Measurements from ENCODE around the gene PIGT.

Gene PIGT

DNA sequence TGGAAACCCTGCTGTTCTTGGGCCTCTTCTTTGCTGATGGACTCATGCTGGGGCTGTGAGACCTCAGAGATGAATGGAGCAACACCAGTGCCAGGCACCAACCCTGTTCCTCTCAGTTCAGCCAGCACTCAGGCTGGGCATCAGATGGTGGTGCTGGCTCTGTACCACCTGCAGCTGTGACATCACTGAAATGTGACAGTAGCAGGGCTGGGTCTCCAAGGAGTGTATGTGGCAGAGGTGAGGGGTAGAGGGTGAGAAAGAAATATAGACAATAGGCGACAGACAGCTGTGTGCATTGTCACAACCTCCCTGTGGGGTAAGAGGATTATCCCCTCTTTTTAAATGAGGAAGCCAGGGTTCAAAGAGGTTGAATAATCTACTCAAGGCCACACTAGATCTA, 37.8 kb upstream of the PIGT start, which contains the start of gene TP53TG5:
TP53TG5 (minus strand) TSS at position 135 of the 400 bp plus-strand sequence; CDS start at position 46, 89 bp downstream.
- TF ChIP-seq FOXP2 (optimal IDR thresholded peaks at IDR 0.05; ENCODE audit: borderline replicate concordance, extremely low read depth, extremely low read length, insufficient read depth) (no peak), SIN3A (IDR thresholded peaks at IDR 0.05; ENCODE audit: borderline replicate concordance, insufficient read depth, low read length) (no peak), POLR2AphosphoS5 (IDR thresholded peaks at IDR 0.05; ENCODE audit: low read depth, low read length) (no peak), TAF1 (IDR thresholded peaks at IDR 0.05; ENCODE audit: borderline replicate concordance, insufficient read depth, low read length) (no peak), REST (IDR thresholded peaks at IDR 0.05; ENCODE audit: insufficient read depth in 1 of 2, low read depth in 2 of 2, low read length in 2 of 2) (no peak)

DNA sequence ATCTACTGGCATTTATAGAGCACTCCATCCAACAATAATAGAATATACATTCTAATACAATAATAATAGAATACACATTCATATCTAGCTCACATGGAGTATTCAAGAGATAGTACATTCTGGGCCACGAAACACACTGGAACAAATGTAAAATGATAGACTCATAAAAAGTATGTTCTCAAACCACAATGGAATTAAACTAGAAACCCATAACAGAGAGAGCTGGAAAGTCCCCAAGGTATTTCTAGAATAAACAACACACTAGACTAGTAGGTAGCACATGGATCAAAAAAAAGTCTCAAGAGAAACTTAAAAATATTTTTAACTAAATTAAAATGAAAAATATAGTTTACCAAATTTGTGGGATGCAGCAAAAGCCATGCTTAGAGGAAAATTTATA, 28.7 kb upstream of the PIGT start:
- TF ChIP-seq TAF1 (IDR thresholded peaks at IDR 0.05; ENCODE audit: borderline replicate concordance, insufficient read depth, low read length) (no peak), SIN3A (IDR thresholded peaks at IDR 0.05; ENCODE audit: borderline replicate concordance, insufficient read depth, low read length) (no peak), REST (IDR thresholded peaks at IDR 0.05; ENCODE audit: insufficient read depth in 1 of 2, low read depth in 2 of 2, low read length in 2 of 2) (no peak), FOXP2 (optimal IDR thresholded peaks at IDR 0.05; ENCODE audit: borderline replicate concordance, extremely low read depth, extremely low read length, insufficient read depth) (no peak)

DNA sequence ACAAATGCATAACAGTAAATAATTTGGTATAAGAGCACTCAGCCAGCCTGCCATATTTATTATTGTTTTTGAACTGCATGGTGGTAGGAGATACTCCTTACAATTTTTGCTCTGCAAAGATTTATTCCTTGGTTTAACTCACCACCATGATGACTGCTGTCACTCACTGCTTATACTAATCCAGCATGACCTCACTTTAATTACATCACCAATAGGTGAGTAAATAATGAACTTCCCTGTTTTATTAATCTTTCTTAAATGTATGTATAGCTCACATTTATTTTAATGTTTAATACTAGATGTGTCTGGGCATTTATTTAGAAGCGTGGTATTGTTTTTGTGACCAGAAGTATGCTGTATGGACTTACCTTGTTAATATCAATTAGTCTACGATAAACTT, 25.0 kb upstream of the PIGT start:
- TF ChIP-seq TAF1 (IDR thresholded peaks at IDR 0.05; ENCODE audit: borderline replicate concordance, insufficient read depth, low read length) (no peak), FOXP2 (optimal IDR thresholded peaks at IDR 0.05; ENCODE audit: borderline replicate concordance, extremely low read depth, extremely low read length, insufficient read depth) (no peak), POLR2AphosphoS5 (IDR thresholded peaks at IDR 0.05; ENCODE audit: low read depth, low read length) (no peak), SIN3A (IDR thresholded peaks at IDR 0.05; ENCODE audit: borderline replicate concordance, insufficient read depth, low read length) (no peak), REST (IDR thresholded peaks at IDR 0.05; ENCODE audit: insufficient read depth in 1 of 2, low read depth in 2 of 2, low read length in 2 of 2) (no peak)

GRCh38 chr20:45391559-45391958, 24.4 kb upstream of the PIGT start:
- TF ChIP-seq SIN3A (IDR thresholded peaks at IDR 0.05; ENCODE audit: borderline replicate concordance, insufficient read depth, low read length) (no peak), REST (IDR thresholded peaks at IDR 0.05; ENCODE audit: insufficient read depth in 1 of 2, low read depth in 2 of 2, low read length in 2 of 2) (no peak), POLR2AphosphoS5 (IDR thresholded peaks at IDR 0.05; ENCODE audit: low read depth, low read length) (no peak), FOXP2 (optimal IDR thresholded peaks at IDR 0.05; ENCODE audit: borderline replicate concordance, extremely low read depth, extremely low read length, insufficient read depth) (no peak), TAF1 (IDR thresholded peaks at IDR 0.05; ENCODE audit: borderline replicate concordance, insufficient read depth, low read length) (no peak)

- no peak for TF ChIP-seq FOXP2 (optimal IDR thresholded peaks at IDR 0.05; ENCODE audit: borderline replicate concordance, extremely low read depth, extremely low read length, insufficient read depth)
- no peak for TF ChIP-seq TAF1 (IDR thresholded peaks at IDR 0.05; ENCODE audit: borderline replicate concordance, insufficient read depth, low read length)
- TF ChIP-seq POLR2AphosphoS5 (IDR thresholded peaks at IDR 0.05; ENCODE audit: low read depth, low read length) = no peak
- TF ChIP-seq REST (IDR thresholded peaks at IDR 0.05; ENCODE audit: insufficient read depth in 1 of 2, low read depth in 2 of 2, low read length in 2 of 2) = no peak
- no peak for TF ChIP-seq SIN3A (IDR thresholded peaks at IDR 0.05; ENCODE audit: borderline replicate concordance, insufficient read depth, low read length)
Observed at GRCh38 chr20:45392733-45393132, 23.2 kb upstream of the PIGT start.

All from PFSK-1 (cell line).